Occipital lobe (tissue), 2 donors: ENCODE results near the gene FBXL19. TPM values are rescaled to one million over a fixed set of nuclear protein-coding genes. Genes with fewer than 3 reads are reported as not detected.
A peak's percentile ranks its signal among the peaks of the same experiment; 100 is the strongest.
"Not testable (repeated sequence)": the region's sequence is repeated elsewhere in the genome, so short reads cannot be mapped to it uniquely, and the experiment has no call there.

ENCODE experiments used
- DNase-seq: peaks from one replicate; lab custom pipeline; 2025; lab: John Stamatoyannopoulos, UW
- total RNA-seq: library from RNA; depleted of rRNA; stranded (reverse); fragments of >200 nt; gene quantifications from one replicate; pipeline ENCODE4 v1.2.3, GENCODE V29; 2014

The FBXL19 gene
- total RNA-seq, 1 donor from 2014 or later = 56.1 TPM

DNA sequence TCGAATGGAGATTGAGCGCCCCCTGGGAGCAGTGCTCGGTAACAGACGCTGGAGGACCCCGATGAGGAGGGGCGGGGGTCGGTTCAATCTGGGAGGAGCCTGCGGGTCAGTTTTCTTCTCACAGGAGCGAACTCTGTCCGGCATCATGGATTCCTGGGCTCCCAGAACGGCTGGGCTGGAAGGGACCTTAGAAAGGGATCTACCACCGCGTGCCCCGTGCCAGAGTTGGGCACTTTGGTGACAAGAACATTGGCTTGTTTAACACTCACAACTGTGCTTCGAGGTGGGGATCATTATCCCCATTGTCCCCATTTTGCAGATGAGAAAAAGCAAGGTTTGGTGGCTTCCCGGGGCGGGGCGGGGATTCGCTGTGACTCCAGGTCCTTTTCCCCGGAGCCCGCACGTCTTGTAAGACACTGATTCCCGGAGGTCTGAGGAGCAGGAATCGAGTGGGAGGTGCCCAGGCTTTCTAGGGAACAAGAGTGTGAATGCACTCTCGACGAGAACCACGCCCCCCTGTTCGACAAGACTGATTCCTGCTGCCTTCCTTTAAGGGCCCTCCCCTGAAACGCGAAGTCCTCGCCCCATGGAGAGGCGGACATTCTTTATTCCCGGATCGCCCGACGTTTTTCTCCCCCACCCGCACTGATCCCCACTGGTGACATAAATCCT is 1.5 kb upstream of the FBXL19 start:
- peak; percentile 76 for DNase-seq

DNA sequence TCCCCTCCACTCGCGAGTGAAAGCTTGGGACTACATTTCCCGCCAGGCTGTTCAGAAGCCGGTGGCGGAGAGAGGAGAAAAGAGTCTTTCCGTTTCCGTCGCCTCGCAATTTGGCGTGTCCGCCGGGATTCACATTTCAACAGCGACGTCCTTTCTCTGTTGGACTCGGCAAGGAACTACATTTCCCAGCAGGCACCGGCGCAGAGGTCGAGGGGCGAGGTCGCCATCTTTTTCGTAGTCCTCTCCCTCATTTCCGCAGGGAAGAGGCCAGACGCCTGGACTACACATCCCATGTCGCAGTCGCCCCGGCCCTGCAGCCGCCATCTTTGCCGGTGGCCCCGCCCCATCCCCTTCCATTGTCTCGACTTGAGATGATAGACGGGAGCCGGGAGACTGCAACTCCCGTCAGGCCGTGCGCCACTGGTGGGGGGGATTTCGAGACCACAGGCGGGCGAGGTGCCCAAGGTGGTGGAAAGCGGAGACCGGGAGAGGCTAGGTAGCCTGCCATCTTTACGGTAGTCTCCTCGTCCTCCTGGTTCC is 882 bp upstream of the FBXL19 start:
- peak; percentile 100 for DNase-seq

DNA sequence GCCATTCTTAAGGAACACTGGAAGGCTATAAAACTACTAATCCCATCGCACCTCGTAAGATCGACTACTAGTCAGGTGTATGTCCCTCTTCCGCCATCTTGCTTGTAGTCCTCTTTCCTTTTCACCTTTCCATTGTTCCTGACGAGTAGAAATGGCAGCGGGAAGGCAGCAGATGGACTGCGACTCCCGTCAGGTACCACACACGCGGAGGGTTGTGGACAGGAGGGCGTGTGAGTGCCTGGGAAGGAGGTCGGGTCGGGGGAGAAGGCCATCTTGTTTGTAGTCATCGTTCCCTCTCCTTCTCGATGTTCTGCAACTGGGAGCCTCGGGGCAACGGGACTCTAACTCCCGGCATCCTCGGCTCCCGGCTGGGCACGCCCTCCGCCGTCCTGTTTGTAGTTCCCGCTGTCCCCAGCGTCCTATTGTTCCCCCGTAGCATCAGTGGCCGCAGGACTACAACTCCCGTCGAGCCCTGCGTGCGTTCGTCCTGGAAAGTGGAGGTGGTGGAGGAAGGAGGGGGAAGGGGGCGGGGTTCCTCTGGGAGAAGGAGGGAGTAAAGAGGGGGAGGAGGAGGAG is 324 bp upstream of the FBXL19 start:
- peak; percentile 100 for DNase-seq

DNA sequence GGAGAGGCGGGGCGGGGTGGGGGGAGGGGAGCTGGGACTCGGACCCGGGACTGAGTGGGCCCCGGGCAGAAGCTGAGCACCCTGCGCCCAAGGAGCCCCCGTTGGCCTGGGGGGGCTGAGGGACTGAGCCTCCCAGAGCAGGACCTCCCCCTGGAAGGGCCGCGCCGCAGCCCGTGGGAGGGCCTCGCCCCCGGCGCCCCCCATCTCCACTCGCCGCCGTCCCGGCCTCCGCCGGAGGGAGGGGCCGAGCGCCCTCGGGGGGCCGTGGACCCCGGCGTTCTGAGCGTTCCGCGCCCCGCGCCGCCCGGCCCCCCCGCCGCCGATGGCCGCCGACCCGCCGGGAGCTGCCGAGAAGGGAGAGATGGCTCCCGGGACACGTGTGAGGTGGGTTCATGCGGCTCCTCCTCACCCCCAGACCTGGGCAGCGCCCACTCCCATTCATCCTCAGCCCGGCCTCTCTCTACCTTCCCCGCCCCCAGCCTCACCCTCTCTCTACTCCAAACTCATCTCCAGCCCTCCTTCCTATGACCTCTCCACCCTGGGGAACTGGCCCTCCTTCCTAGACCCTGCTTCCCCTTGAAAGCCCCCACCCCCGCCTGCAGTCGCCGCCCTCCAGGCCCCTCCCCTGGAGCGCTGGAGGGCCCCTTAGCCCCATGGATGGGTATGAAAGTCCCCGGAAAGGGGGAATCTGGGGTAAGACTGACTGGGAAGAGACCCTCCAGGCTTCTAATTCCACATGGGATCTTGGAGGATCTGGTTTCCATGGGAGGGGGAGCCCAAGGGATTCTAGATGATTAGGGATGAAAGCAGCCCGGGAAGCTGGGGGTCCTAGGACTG is 922 bp downstream of the FBXL19 start:
- no peak for DNase-seq

DNA sequence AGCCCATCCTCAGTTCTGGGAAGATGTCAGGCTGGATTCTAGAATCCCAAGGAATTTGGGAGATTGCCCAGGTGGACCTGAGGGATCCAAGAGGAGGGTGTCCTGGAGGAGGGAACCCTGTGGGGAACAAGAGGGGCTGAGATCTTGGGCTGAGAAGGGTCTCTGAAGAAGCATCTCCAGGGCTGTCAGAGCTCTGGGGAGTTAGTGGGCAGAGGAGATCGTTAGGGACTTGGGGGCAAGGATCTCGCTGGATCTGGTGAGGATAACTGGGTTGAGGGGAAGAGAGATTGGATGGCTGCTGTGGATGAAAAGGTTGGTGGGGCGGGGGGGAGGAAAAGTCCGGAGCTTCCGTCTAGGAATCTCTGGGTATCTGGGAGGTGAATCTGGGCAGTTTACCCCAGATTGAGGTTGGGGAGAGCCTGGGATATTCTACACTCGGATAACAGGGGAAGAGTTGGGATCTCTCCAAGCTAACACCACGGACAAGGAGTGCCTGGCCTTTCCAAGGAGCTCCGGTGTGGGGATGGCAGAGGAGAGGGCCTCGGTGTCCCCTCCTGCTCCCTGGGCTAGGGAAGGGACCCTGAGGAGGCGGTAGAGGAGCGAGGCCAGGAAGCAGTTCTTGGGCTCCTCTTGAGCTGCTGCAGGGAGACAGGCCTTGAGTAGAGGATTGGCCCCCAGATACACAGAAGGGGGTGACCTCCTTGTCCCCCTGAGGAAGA is 1.7 kb downstream of the FBXL19 start:
- no peak for DNase-seq

DNA sequence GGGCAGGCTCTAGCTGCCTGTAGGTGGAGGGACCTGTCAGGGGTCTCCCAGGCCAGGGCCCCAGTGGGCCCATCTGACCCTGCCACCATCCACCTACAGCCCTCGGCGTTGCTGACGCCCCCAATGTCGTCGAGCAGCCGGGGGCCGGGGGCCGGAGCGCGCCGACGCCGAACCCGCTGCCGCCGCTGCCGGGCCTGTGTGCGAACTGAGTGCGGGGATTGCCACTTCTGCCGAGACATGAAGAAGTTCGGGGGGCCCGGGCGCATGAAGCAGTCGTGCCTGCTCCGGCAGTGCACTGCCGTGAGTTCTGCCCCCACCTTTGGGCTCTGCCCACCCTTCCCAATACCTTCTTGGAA is 2.2 kb downstream of the FBXL19 start:
- DNase-seq = no peak

DNA sequence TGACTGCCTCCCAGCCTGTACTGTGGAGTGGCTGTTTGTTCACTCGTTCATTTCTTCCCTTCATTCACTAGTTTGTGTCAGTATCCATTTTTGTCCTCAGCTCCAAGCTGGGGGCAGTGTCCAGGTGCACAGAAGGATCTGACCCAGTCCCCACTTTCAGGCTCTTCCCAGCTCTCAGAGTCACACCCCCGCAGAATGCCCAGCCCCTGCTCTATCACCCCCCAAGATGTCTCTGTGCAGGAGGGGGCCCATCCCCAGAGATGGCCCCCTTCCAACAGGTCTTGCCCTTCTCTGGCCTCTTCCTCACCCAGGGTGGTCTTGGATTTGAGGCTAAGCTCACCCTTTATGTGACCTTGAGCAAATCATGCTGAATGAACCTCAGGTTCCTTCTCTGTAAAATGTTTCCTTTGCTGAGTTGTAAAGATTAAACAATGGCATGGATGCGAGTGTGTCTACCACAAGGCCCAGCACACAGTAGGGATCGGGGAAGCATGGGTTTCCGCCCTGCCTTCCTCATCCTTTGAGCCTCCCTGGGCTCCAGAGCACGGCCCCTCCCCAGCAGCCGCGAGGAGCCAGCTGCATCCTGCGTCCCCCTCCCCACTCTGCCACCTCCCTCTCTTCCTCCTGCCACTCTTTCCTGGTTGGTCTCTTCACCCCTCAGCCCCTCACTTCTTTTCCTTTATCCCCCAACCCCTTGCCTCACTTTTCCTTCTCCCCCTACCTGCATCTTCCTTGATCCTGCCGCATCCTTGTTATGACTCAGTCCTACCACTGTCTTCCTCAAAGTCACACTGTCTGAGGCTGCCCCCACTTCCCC is 2.8 kb downstream of the FBXL19 start:
- no peak for DNase-seq

DNA sequence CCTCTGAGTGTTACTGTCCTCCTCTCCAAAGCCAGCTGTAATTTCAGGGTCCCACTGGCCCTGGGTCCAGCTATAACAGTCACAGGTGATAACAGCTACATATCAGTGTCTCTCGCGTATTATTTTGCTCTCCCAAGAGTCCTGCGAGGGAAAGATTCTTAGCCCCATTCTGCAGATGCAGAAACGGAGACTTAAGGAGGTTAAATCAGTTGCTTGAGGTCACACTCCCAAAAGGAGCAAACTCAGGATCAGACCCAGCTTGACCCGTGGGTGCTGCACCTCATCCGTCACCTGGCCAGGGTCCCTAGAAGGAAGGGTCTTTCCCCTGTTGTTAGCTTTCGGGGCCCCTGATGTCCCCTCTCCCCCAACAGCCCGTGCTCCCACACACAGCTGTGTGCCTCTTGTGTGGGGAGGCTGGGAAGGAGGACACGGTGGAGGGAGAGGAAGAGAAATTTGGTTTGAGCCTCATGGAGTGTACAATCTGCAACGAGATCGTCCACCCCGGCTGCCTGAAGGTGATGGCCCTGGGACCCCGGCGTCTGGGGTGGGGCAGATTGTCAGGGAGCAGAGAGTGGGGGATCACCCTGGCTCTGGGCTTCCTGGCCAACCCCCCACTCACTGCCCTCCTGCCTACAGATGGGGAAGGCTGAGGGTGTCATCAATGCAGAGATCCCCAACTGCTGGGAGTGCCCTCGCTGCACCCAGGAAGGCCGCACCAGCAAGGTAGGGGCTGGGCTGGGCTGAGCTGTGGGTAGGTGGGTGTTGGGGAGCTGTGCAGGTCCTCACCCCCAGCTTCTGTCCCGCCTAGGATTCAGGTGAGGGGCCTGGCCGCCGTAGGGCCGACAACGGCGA is 3.8 kb downstream of the FBXL19 start:
- no peak for DNase-seq

DNA sequence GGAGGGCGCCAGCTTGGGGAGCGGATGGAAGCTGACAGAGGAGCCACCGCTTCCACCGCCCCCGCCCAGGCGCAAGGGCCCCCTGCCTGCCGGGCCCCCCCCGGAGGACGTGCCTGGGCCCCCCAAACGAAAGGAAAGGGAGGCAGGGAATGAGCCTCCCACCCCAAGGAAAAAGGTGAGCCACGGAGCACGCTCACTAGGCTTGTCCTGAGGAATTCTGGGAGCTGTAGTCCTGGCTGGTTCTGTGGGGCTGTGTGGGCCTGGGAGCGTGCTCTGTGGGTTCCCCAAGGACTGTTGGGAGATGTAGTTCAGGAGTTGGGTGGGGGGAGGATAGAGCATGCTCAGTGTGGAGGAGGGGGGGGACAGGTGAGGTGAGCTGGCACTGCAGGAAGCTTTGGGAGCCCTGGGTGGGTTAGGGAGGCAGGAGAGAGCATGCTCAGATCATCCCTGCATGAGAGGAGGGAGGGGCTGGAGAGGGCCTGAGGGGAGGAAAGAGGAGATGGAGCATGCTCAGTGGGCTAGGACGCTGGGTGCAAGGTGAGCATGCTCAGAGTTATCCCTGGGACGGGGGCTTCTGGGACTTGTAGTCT is 4.5 kb downstream of the FBXL19 start:
- peak; percentile 69 for DNase-seq

DNA sequence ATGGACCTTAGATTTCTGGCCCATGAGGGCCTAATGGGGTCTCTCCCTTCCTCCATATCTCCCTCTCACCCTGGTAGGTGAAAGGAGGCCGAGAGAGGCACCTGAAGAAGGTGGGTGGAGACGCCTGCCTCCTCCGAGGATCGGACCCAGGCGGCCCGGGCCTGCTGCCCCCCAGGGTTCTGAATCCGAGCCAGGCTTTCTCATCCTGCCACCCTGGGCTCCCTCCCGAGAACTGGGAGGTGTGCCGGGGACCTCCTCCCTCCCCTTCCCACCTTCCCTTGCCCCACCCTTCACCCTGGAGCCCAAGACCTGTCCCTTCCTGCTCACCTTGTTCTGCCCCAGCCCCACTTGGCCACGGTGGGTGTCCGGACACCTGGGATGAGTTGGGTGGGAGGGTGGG is 5.0 kb downstream of the FBXL19 start:
- no peak for DNase-seq

DNA sequence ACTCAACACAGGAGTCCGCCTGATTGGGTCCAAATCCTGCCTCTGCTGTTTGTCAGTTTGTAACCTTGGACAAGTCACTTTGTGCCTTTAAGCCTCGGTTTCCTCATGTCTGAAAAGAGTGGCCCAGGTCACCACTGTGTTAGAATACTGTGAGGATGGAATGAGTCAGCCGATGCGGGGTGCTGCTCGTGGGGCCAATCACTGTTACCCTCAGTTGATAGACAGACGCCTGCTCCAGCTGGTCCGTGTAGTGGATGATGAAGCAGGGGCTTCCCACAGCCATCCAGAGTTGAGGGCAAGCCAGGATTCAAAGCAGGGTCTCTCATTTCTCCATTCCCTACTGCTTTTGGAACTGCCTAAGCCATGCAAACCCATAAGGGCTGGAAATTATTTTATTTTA is 5.8 kb downstream of the FBXL19 start:
- no peak for DNase-seq

DNA sequence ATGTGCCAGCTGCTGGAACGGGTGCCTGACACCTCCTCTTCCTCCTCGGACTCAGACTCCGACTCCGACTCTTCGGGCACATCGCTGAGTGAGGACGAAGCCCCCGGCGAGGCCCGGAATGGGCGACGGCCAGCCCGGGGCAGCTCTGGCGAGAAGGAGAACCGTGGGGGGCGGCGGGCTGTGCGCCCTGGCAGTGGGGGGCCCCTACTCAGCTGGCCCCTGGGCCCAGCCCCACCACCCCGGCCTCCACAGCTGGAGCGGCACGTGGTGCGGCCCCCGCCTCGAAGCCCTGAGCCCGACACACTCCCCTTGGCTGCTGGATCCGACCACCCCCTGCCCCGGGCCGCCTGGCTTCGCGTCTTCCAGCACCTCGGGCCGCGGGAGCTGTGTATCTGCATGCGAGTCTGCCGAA is 6.8 kb downstream of the FBXL19 start:
- DNase-seq = no peak

DNA sequence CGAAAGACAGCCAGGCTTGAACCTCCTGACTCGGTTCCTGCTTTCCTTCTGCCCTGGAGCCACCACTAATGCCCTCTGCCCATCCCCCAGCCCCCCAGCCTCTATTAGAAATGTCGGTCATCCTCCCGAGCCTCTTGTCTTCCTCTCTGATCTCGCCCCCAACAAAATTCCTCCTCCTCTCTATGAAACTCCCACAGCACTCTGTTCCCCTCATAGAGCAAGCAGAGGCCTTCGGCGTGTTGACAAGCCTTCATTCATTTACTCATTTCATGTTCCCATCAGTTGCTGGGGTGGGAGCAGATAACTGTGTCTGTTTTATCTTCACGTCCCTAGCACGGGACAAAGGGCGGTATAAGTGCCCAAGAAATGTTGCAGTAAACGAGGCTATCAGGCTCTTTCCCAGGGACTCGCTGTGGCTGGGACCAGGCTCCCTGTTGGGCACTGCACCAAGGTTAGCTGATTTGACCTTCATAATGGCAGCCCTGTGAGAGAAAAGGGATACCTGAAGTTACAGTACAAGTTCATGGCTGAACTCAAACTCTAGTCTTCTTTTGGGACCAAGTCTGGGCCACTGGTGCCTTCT is 7.8 kb downstream of the FBXL19 start:
- DNase-seq = no peak

DNA sequence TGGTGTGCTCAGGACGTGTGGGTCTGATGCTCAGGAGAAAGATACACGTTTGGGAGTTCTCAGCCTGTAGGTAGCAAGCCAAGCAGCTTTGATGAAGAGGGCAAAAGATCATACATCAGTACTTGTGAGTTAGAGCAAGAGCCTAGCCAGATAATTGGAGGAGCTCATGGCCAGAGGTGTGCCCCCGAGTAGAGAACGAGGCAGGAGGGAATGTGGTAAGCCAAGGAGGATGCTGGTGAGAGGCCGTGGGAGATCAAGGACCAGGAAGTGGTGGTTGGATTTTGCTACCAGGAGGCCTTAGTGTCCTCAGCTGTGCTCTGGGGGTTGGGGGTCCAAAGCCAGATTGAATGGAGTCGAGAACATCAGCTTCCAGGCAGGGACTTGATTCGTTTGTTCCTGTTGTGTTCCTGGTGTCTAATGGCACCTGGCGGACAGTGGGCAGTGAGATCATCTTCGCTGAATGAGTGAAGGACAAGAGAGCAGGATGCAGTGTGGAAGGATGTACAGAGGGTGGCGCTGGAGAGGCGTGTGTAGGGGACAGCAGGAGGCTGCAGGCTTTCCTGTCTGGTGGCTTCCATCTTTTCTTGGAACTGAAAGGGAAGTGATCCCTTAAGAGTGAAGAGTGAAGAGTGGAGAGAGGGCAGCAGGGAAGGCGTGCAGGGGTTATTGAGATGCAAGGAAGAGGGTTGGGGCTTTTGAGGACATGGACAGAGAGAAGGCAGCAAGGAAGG is 11.6 kb downstream of the FBXL19 start:
- no peak for DNase-seq

DNA sequence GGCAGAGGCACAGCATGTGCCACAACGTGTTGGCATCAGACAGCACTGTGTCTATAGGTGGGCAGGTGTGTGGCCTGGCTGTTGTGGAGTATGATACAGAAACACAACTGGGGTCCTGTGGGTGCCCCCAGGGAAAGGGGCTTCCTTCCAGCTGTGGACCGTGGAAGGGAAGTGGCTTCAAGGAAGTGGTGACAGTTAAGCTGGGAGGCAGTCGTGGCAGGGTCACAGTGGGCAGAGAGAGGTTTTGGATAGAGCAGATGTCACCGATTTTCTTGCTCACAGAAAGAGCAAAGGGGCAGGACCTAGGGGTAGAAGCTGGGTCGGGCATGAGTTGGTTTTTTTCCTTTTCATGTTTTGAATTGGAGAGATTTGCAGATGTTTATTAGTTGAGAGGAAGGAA is 14.3 kb downstream of the FBXL19 start:
- DNase-seq = no peak

DNA sequence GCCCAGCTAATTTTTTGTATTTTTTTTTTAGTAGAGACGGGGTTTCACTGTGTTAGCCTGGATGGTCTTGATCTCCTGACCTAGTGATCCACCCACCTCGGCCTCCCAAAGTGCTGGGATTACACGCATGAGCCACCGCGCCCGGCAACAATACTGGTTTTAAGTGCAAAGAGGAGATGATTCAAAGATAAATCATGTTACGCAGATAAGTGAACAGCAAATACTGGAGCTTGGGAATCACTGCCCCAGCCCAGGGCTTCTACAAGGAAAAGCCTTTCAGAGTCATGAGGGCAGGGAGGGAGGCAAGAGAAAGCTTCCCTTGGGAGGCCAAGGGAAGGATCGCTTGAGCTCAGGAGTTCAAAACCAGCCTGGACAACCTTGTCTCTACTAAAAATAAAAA is 16.2 kb downstream of the FBXL19 start:
- not testable (repeated sequence) for DNase-seq

DNA sequence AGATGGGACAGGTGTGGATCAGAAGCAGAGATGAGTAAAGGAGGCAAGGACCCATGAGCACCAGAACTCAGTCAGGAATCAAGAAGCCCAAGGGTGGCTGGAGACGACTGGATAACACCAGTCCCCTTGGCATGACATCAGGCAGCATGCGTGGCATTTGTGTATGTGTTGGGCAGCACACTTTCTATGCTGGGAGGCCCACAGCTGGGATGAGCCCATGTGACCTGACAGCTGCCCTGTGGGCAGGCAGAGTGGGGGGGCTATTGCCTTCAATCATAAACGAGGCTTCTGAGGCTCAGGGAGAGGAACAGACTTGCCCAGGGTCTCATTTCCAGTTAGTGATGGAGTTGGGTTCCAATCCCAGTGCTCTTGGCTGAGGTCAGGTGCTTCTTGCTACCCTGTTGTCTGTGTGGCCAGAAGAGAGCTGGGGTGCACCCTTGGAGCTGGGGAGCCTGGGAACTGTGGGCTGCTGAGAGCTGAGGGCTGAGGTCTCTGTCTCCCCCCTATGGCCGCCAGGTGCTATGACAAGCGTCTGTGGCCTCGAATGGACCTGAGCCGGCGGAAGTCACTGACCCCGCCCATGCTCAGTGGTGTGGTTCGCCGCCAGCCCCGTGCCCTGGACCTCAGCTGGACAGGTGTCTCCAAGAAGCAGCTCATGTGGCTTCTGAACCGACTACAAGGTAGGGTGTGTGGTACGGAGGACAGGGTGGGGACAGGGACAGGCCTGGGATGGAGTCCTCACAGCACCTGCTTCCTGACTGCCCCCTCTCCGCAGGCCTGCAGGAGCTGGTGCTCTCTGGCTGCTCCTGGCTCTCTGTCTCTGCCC is 18.4 kb downstream of the FBXL19 start:
- peak; percentile 23 for DNase-seq

DNA sequence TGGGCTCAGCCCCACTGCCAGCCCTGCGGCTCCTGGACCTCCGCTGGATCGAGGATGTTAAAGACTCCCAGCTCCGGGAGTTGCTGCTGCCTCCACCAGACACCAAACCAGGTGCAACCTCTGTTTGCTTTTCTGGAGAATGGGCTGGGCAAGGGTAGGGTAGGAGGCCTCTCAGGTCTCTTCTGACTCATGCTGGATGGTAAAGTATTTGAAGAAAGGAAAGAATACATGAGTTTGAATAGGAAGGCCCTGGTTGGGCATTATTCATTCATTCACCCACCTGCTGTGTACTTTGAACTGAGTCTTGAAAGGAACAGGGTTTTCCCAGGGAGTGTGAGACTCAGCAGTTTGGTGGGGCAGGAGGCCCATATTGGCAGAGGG is 19.0 kb downstream of the FBXL19 start:
- DNase-seq = no peak
